Tibial artery (tissue), 4 donors: Measurements from ENCODE around the gene MCTP1.
"Not testable (repeated sequence)": the region's sequence is repeated elsewhere in the genome, so short reads cannot be mapped to it uniquely, and the experiment has no call there.

Source experiments
- DNase-seq, 2 donors: peaks; one replicate each; pipeline ENCODE4 v3.0.0-alpha.2; 2019
- H3K27ac ChIP-seq, 2 donors: fragments of 200-600 bp; sonication (generic) in 1 of 2; 1 replicate in 1 of 2; 2 replicates in 1 of 2; pipeline ENCODE4 v1.5.1; 2018 to 2019; ENCODE audit warnings: mild to moderate bottlenecking in 1 of 2
- H3K27me3 ChIP-seq, 2 donors: fragments of 200-600 bp; sonication (generic) in 1 of 2; one replicate each; pipeline versions ENCODE4 v1.5.1 to v1.6.0; 2016 to 2019
- H3K36me3 ChIP-seq, 3 donors: fragments of 200-600 bp; sonication (generic) in 2 of 3; one replicate each; pipeline ENCODE4 v1.5.1; 2016 to 2019; ENCODE audit warnings: mild to moderate bottlenecking in 2 of 3
- H3K4me1 ChIP-seq, 4 donors: fragments of 200-600 bp; sonication (generic) in 2 of 4; 1 replicate in 3 of 4; 2 replicates in 1 of 4; pipeline ENCODE4 v1.5.1; 2016 to 2019
- H3K4me3 ChIP-seq, 2 donors: fragments of 200-600 bp; sonication (generic) in 1 of 2; 1 replicate in 1 of 2; 2 replicates in 1 of 2; pipeline ENCODE4 v1.5.1; 2018 to 2019; ENCODE audit warnings: mild to moderate bottlenecking in 2 of 2
- H3K9me3 ChIP-seq, 3 donors: fragments of 200-600 bp; sonication (generic) in 1 of 3; one replicate each; pipeline ENCODE4 v1.5.1; 2016 to 2019
- CTCF ChIP-seq, 2 experiments: fragments of 200-600 bp in 1 of 2; fragments of 450-650 bp in 1 of 2; IDR thresholded peaks; one replicate each; pipeline ENCODE4 v1.5.1; 2017 to 2019; ENCODE audit warnings: antibody characterized with exemption in 2 of 2, mild to moderate bottlenecking in 1 of 2, moderate library complexity in 1 of 2
- intact Hi-C: fragments of 100-400 bp; cut with DNase I; formaldehyde crosslinking; loops from one replicate; pipeline ENCODE4 v1.15.0; 2023; ENCODE audit warnings: low total_unique reads

Gene MCTP1

GRCh38 chr5:95217351-95217750, 67.5 kb downstream of the MCTP1 start:
- intact Hi-C loops = no loop called here
- no peaks in the 10 kb centered on the region for H3K36me3 ChIP-seq
- no peaks in the 10 kb centered on the region for H3K9me3 ChIP-seq
- no peaks in the 10 kb centered on the region for H3K27me3 ChIP-seq
- DNase-seq = no peak
- H3K4me3 ChIP-seq = no peak overlapping the region
- H3K27ac ChIP-seq = no peak overlapping the region
- no peaks in the 10 kb centered on the region for H3K4me1 ChIP-seq
- no peak for TF ChIP-seq CTCF (IDR thresholded peaks at IDR 0.05)

- H3K4me1 ChIP-seq = no peaks in the 10 kb centered on the region
- no peak overlapping the region for H3K4me3 ChIP-seq
- DNase-seq = no peak
- TF ChIP-seq CTCF (IDR thresholded peaks at IDR 0.05) = no peak
- intact Hi-C loops = no loop called here
- no peaks in the 10 kb centered on the region for H3K27me3 ChIP-seq
- no peaks in the 10 kb centered on the region for H3K36me3 ChIP-seq
- H3K9me3 ChIP-seq = no peaks in the 10 kb centered on the region
- H3K27ac ChIP-seq = no peak overlapping the region
Observed at GRCh38 chr5:95216136-95216955, 68.5 kb downstream of the MCTP1 start.

GRCh38 chr5:95207811-95208210, 77.1 kb downstream of the MCTP1 start:
- H3K9me3 ChIP-seq, H3K4me3 ChIP-seq, DNase-seq, H3K27me3 ChIP-seq, intact Hi-C loops, H3K4me1 ChIP-seq, H3K36me3 ChIP-seq, H3K27ac ChIP-seq: not testable (repeated sequence)

- Histone ChIP-seq H3K27ac (no peak overlapping the region), H3K4me3 (no peak overlapping the region), H3K27me3 (no peaks in the 10 kb centered on the region), H3K4me1 (no peaks in the 10 kb centered on the region), H3K36me3 (no peaks in the 10 kb centered on the region), H3K9me3 (no peaks in the 10 kb centered on the region)
- no peak for DNase-seq
- intact Hi-C loops = no loop called here
- TF ChIP-seq CTCF (IDR thresholded peaks at IDR 0.05) = no peak
Observed at GRCh38 chr5:95194856-95195255, 90.0 kb downstream of the MCTP1 start.

- Histone ChIP-seq H3K4me1 (no peaks in the 10 kb centered on the region), H3K4me3 (no peak overlapping the region), H3K36me3 (no peaks in the 10 kb centered on the region), H3K27me3 (no peaks in the 10 kb centered on the region), H3K9me3 (no peaks in the 10 kb centered on the region), H3K27ac (no peak overlapping the region)
- intact Hi-C loops = no loop called here
- DNase-seq = no peak
- no peak for TF ChIP-seq CTCF (IDR thresholded peaks at IDR 0.05)
Observed at GRCh38 chr5:95191330-95191729, 93.6 kb downstream of the MCTP1 start.

- no peak overlapping the region for H3K27ac ChIP-seq
- DNase-seq = no peak
Observed at GRCh38 chr5:95184924-95185323, 100.0 kb downstream of the MCTP1 start.

More at GRCh38 chr5:95184924-95185323, 100.0 kb downstream of the MCTP1 start:
- intact Hi-C loops = no loop called here
- no peak for TF ChIP-seq CTCF (IDR thresholded peaks at IDR 0.05)
- Histone ChIP-seq H3K36me3 (no peaks in the 10 kb centered on the region), H3K4me3 (no peak overlapping the region), H3K4me1 (no peaks in the 10 kb centered on the region), H3K9me3 (no peaks in the 10 kb centered on the region), H3K27me3 (no peaks in the 10 kb centered on the region)
